Transverse colon (tissue), 4 donors: ENCODE data around the gene PLIN3.

ENCODE experiments used
- CTCF ChIP-seq, 5 experiments: fragments of 200-600 bp in 3 of 5; fragments of 450-650 bp in 2 of 5; sonication (generic) in 3 of 5; IDR thresholded peaks; 1 replicate in 2 of 5; 2 replicates in 3 of 5; pipeline ENCODE4 v1.5.1; 2016 to 2017; ENCODE audit warnings: antibody characterized with exemption in 5 of 5, inconsistent platforms in 3 of 5, mild to moderate bottlenecking in 2 of 5, moderate library complexity in 1 of 5
- EP300 ChIP-seq: sonication (generic); formaldehyde crosslinking; IDR thresholded peaks from one replicate; pipeline ENCODE4 v1.6.1; 2017; ENCODE audit warnings: antibody characterized with exemption, low read depth
- POLR2A ChIP-seq: fragments of 450-650 bp; IDR thresholded peaks from one replicate; pipeline ENCODE4 v1.6.1; 2016; ENCODE audit warnings: antibody characterized with exemption, mild to moderate bottlenecking, moderate library complexity
- POLR2AphosphoS5 ChIP-seq, 3 donors: sonication (generic); formaldehyde crosslinking; IDR thresholded peaks; one replicate each; pipeline ENCODE4 v1.6.1; 2016; ENCODE audit warnings: antibody characterized with exemption in 3 of 3

- TF ChIP-seq CTCF (IDR thresholded peaks at IDR 0.05): no peak
- TF ChIP-seq POLR2A: peak; percentile 67
- peak; percentile 54 to 74 (median 72) for TF ChIP-seq POLR2AphosphoS5 (IDR thresholded peaks at IDR 0.05)
- no peak for TF ChIP-seq EP300
Observed at GRCh38 chr19:4867534-4868285, at the start of gene PLIN3.
